Amygdala (tissue), 56 donors: ENCODE data around the gene EMC8.

ENCODE experiments used
- DNase-seq, 56 donors: peaks; one replicate each; lab custom pipeline; 2025; lab: John Stamatoyannopoulos, UW

EMC8 gene

DNA sequence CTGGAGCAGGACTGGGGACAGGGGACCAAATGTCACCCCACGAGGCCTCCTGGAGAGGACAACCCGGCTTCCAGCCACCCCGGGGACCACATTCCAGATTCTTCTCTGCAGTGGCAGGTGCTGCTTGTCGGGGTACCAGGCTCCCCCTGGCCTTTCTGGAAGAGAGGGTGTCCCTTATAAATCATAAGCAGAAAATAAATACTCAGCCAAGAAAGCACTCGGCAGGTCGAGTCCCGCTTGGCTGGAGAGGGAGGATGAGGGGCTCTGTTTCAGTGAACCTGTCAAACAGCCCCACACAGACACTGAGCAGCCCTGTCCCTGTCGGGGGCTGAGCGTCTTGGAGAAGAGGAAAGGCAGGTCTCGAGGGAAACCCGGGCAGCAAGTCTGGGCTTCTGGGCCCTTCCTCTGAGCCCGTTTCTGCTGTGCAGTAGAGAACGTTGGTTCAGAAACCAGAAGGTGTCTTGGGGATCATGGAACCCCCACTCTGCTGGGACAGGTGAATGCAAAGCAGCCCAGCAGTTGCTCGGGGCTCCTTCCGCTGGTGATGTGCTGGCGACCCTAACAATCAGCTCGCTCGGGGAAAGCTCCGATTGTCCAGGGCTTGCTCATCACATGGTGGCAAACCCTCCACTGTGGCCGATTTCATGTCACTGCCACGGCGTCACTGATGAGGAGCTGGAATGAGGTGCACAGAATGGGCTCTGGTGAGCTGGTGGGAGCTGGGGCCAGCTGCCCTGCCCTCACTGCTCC, 36.8 kb upstream of the EMC8 start:
- no peak for DNase-seq

DNA sequence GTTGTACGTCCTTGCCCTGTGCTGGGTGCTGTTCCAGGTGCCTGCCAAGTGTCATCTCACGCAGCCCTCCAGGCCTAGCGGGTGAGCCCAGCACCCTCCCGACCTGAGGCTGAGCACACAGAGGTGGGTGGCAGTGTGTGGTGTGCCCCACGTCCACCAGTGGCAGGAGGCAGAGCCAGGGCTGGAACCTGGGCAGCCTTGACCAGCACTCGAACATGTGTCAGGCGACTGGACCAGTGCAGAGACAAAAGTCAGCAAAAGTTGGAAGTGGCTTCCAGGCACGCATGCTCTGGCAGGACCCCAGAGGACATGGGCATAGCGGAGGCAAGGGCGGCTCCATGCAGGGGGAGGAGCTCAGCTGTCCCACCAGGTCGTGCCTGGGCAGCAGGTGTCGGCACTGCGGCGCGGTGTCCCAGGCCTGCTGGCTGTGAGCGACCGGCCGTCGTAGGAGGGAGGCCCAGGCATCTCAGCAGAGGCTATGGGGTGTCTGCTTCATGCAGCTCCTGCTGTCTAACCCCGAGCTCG, 35.9 kb upstream of the EMC8 start:
- no peak for DNase-seq

DNA sequence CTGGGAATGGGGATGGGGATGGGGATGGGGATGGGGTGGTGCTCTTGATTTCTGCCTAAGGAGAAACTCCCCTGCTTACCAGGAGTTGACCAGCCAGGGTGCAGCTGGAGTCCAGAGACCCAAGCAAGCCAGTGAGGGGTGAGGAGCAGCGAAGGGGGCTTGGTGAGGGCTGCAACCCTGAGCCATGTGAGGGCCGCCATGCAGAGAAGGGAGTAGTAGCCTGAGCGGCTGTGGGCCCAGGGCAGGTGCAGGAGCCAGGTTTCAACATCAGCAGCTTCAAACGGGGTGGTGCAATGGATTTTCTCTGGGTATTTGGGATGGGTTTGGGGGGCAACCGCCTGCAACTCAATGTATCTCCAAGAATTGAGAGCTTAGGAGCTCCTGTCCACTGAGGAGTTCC, 35.4 kb upstream of the EMC8 start:
- no peak for DNase-seq

DNA sequence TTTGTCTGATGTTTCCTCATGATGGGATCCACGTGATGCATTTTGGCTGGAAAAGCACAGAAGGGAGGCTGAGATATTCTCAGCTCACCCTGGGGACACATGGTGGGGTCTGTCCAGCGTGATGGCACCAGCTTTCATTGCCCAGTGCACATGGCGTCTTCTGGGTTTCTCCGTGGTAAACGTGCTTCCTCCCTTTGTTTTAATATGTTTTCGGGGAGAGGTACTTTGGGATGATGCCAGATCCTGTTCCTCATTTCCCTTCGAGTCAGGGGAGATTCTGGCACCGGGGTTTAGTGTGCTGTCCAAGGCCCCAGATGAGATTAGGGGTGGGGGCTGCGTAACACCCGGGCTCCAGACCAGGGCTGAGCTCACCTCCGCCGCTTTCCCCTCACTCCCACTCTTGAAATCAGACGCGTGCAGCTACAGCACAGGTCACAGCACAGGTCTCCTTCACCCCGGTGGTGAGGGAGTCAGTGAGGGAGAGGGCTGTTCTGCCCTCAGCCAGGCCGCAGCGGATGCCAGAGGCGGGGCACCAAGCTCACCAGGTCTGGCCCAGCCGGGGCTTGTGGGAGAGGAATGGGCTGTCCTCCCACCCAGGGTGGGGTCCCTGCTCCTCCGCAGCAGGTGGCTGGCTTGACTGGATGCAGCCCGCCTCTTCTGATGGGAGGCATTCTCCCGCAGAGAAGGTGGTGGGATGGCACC, 34.0 kb upstream of the EMC8 start:
- peak in 1 of 56 donors; percentile 8 for DNase-seq

DNA sequence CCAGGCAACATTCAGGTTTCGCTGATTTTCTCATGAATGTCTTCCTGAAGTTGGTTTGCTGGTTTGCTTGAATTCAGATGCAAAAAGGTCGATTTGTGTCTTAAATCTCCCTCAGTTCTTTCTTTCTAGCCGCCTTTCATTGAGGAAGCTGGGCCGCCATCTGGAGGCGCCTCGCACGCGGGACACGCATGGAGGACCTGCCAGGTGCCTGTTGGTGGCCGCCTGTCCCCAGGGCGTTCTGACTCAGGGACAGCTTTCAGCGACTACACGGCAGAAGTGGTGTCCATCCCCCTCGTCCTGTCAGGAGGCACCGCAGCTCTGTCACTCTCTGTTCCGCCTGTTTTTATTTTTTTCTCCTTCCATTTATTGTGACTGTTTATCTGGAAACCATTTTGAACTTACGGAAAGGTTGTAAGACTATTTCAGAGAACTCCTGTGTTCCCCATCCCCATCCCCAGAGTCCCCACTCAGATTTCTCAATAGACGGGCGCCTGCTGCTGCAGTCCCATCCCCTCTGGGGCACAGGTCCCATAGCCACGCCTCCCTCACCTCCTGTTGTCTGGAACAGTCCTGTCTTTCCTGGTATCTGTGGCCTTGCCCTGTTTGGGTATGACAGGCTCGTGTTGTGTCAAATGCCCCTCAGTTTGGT, 33.4 kb upstream of the EMC8 start:
- peak in 6 of 56 donors; percentile 7 to 36 (median 10) for DNase-seq

DNA sequence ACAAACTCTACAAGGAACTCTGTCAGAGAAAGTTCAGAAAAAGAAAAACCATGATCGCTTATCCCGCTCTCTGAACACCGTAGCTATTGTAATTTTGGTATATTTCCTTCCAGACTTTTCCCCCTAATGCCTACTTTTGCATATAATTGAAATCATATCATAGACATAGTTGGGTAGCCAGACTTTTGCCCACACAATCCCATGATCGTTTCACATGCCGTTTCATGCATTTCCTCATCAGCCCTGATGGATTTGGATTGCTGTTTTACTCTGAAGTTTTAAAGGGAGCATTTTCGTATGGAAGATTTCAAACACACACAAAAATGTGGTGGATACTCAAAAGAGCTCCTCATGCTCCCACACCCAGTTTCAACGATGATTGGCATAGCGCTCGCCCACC, 31.5 kb upstream of the EMC8 start:
- DNase-seq = no peak

DNA sequence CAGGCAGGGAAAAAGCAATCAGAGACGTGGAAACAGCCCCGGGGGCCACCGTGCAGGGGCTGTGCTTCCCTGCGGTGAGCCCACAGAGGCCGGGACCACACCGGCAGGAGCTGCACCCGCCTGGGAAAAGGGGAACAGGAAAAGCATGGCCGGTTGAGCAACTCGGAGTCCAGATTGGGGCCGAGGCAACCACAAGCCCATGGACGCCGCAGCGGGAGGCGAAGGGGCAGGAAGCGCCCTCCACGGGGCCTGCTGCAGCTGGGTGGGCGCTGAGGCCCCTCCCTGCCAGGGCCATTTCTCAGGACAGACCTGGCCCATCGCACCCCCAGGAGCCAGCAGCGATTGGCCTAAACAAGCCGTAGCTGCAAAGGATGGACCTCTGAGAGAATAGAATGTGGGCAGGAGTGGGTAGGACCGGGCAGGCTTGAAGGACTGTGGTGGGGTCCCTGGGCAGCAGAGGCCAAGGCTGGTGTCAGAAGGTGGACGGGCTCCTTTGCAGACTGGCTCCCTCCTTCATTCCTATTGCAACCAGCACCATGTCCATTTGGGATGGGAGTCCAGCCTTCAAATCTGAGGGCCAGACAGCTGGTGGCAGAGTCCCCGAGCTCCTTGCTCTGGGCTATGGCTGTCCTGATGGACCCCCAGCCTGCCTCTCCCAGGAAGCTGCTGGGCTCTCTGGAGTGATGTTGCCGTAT, 30.6 kb upstream of the EMC8 start:
- peak in 24 of 56 donors; percentile 4 to 57 (median 24) for DNase-seq

DNA sequence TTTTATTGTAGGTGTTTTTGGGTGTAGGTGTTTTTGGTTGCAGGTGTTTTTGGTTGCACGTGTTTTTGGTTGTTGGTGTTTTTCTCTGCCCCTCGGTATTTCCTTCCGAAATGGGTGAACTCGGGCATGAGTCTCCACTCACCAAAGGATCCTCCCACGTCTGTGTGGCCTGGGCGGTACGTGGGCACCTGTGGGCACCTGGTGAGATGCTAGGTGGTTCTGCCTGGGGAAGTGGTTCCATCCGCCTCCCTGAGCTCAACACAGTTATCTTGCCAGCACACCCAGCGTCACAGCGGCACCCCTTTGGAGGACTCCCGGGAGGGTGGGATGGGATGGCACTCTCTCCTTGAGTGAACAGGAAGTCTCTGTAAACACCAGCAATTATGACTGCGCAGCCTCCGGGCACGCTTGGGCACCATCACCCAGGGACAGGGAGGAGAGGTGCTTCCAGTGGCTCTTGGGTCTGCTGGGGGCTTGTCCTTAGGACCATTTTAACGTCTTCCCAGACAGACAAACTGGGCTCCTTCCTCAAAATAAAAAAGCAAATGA, 29.9 kb upstream of the EMC8 start:
- DNase-seq = no peak

DNA sequence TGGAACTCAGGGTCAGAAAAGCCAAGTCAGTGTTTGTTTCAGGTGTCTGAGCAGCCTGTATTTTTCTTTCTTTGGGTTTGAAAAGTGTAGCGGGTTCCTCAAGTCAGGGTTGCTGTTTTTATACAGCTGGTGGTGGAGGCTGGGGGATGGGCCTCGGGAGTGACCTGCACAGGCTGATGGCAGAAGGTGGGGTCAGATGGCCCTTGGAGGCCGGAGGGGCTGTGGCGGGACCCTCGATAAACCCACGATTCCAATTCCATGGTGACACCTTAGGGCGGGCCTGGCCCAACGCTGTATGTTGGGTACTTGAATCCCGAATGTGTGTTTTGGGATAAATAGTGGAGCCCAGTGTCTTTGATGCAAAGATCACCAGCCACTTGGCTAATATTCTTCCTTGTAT, 28.8 kb upstream of the EMC8 start:
- DNase-seq = no peak

DNA sequence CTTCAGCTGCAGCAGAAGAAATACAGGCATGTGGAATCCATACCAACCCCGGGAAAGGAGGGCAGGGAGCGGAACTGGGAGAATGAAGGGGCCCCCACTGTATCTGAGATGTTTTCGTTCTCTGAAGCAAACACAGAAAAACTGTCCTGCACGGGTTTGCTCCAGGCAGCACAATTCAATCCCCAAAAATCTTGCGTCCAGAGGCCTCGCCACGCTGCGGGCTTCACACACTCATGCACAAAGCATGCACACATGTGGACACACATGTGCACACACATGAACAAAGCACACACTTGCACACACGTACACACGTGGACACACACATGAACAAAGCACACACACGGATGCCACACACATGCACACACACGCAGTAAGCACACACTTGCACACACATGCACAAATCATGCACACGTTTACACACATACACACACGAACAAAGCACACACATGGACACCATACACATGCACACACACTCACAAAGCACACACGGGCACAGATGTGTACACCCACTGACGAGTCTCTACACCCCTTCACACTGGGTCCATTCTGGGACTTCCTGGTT, 27.4 kb upstream of the EMC8 start:
- DNase-seq = no peak

DNA sequence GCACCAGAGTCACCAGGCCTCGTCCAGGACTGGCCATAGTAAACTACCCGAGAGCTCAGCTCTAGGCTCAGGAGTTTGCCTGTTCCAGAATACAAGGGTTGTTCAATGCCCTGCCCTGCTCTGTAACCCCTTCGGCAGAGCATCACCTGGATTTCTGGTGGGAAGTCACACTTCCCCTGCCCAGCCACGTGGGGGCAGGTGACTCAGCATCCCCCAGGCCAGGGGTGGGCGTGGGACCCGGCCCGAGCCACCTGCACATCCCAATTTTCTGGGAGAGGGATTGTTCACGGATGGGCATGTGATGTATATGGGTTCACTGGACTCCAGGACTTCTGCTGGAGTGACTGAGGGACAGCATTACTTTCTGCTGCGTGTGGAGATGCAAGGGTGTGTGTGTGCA, 26.0 kb upstream of the EMC8 start:
- no peak for DNase-seq

DNA sequence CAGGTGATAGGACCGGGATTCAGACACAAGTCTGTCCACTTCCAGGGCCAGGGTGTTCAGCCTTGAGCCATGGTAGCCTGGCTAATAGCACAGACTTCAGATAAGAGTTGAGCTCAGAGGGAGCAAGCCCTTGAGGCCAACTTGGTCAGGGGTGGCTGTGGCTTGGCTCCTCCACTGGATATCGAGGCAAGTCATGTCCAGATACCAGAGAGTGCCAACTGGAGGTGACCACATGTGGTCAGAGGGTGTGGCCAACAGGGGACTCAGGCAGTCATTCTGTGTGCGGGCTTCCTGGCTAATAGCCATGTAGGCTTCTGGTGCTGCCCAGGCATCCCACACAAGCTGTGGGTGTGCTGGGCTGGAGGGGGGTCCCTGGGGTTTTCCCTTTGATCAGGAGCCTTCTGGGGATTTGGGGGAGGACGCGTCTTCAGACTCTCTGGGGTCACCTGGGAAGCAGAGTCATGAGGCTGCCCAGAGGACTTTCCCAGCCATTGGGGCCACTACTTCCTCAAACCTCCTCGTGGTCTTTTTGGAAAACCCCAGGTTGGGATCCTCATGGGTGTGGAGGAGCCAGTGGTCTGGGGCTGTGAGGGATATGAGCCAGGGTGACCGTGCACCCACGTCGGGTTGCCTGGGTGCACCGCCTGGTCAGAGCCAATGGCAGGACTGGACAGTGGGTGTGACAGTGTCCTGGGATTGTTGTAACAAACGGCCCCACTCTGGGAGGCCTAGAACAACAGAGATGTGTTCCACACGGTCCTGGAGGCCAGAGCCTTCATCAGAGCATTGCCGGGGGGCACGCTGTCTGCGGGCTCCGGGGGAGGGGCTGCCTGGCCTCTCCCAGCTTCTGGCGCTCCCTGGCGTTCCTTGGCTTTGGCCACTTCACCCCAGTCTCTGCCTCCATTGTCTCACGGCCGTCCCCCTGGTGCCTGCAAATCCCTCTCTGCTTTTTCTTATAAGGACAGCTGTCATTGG, 25.1 kb upstream of the EMC8 start:
- no peak for DNase-seq

DNA sequence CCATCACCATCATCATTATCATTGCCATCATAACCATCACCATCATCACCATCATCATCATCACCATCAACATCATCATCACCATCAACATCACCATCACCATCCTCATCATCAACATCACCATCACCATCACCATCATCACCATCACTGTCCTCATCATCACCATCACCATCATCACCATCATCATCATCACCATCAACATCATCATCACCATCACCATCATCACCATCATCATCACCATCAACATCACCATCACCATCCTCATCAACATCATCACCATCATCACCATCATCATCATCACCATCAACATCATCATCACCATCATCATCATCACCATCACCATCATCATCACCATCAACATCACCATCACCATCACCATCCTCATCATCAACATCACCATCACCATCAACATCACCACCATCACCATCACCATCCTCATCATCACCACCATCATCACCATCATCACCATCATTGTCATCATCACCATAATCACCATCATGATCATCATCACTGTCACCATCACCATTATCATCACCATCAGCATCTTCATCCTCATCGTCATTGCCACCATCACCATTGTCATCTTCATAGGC, 24.1 kb upstream of the EMC8 start:
- DNase-seq = no peak

DNA sequence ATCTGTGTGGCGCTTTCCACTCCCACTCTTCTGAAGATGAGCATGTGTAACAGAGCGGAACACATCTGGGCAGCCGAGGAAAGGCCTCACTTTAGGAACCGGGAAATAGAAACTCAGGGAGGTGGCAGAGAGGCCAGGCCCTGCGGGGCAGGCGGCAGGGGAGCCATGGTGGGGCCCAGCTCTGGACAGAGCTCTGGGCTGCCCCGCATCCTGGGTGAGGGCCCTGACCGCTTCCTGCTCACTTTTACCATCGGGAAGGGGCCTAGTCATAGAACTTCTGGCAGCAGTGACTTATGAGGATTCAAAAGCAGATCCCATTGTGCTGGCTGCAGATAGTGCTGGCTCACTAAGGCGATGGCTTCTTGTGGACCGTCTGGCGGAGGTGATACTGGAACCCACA, 22.8 kb upstream of the EMC8 start:
- DNase-seq = no peak

DNA sequence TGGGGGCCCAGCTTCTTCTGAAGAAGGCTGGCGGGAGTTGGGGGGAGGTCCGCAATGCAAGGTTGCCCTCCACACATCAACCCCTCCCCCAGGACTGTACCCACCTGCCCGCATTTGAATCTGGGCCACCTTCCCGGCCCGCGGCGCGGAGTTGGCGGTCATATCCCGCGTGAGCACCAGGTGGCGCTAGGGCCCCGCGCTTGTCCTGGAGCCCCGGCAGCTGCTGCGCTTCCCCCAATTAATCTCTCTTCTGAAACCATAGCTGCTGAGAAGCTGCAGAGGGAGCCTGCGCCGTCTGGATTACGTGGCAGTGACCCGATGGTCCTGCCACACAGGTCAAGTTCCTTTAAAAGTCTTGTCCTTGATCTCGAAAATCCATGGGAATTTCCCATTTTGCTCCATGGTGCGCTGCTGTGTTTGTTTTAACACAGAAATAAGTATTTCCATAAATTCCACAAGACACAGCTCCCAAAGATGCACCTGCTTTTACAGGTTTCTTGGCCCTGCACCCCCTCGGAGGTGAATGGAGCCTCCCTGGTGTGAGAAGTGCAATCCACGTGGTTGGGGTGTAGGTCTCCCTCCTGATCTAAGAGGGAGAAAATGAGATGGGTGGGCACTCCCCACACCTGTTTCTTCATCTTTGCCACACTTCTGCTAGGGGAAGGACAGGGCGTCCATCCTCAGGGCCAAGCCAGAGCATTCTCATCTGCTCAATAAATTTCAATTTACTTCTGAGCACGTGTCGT, 22.2 kb upstream of the EMC8 start:
- DNase-seq = peak in 50 of 56 donors; percentile 8 to 84 (median 44)

DNA sequence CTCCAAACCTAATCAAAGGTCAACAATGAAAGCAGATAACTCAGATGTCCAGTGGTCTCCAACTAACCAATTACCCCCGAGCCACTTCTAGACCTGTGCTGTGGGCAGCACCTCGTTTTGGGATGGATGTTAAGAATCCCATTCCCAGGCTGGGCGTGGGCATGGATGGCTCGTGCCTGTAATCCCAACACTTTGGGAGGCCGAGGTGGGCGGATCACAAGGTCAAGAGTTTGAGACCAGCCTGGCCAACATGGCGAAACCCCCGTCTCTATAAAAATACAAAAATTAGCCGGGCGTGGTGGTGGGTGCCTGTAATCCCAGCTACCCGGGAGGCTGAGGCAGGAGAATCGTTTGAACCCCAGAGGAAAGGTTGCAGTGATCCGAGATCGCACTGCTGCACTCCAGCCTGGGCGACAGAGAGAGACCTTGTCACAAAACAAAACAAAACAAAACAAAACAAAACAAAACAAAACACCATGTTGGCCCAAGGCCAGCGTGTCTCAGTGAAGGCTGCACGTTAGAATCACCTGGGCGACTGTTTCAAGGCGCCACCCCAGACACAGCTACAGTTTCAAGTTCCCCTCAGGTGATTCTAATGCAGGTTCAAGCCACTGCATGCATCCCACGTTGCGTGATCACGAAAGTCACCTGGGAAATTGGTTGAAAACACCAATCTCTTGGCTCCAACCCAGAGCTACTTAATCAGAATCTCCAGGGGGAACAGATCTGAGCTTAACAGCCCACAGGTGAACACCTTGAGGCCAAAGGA, 21.4 kb upstream of the EMC8 start:
- DNase-seq = no peak

DNA sequence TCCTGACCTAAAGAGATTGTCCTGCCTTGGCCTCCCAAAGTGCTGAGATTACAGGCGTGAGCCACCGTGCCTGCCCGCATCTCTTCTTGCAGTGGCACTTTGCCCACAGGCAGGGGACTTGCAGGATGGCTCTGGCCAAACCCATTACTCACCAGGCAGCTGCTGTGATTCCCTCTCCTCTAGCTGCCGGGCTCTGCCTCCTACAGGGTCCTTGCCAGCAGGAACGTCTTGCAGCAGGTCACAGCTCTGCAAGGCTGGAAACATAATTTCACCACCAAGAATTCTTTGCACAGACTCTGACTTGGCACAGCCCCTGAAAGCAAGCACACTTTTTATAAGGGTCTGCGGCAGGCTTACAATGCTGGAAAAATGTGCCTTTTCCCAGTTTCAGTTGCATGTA, 20.4 kb upstream of the EMC8 start:
- DNase-seq = peak in 1 of 56 donors; percentile 5
